ENCODE data around the gene EGLN2.

- TF ChIP-seq ELK3 (CRISPR knock-in tag; IDR thresholded peaks at IDR 0.05), result no peak
- no peak for TF ChIP-seq RFX5 (IDR thresholded peaks at IDR 0.05; ENCODE audit: low read depth, low read length)
- no peak for TF ChIP-seq CTCF (IDR thresholded peaks at IDR 0.05 in 2 of 3, conservative IDR thresholded peaks at IDR 0.05 in 1 of 3; ENCODE audit: insufficient read depth in 2 of 3, low read depth in 1 of 3, low read length in 3 of 3)
- no peak for TF ChIP-seq TEAD4 (IDR thresholded peaks at IDR 0.05; ENCODE audit: low read length)
- no peak for TF ChIP-seq TEAD4 (CRISPR knock-in tag; IDR thresholded peaks at IDR 0.05; ENCODE audit: borderline replicate concordance)
- no peak for TF ChIP-seq ERF (CRISPR knock-in tag; IDR thresholded peaks at IDR 0.05)
- TF ChIP-seq ELF4 (CRISPR knock-in tag; IDR thresholded peaks at IDR 0.05), result no peak
- TF ChIP-seq ETS1 (conservative IDR thresholded peaks at IDR 0.05; ENCODE audit: control insufficient read depth, low read depth, low read length), result no peak
Measured at GRCh38 chr19:40797166-40797962, 1.6 kb upstream of the EGLN2 start.

All from K562 (cell line).